ENCODE data around the gene TLE1. TPM values are rescaled to one million over a fixed set of nuclear protein-coding genes. Genes with fewer than 3 reads are reported as not detected.

Gene TLE1
- total RNA-seq, 1 experiment from 2014 or later, result 79.3 TPM

DNA sequence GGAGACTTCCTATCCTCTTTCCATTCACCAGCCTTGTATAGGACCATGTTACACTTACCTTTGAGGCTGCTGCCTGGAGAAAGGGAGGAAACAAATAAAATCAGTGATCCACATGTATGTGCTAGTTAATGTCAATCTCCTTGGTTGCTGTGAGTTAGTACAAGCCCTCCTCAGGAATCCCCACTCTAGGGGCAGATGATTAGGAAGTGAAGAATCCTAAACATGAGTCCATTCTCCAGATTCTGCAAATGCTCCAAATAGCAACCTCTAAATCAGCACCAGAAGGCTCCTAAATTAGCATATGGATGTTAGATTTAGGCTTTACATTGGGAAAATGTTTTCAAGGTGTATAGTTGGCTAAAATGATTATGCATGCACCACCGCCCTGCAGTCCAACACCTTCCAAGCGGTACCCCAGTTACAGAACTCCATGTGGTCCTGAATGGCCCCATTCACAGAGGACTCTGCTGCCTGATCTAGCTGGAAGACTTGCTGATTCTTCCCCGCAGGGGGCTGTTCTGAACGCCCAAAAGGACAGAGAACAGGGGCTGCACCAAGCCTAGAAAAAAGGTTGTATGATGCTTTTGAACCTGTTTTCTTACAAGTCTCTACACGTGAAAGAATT is 123.2 kb downstream of the TLE1 start:
- Histone ChIP-seq H4K8ac (replicated peaks; ENCODE audit: insufficient read length, low read depth, low read length) (no peak overlapping the region), H2AFZ (ENCODE audit: low read length) (no peak overlapping the region), H4K91ac (ENCODE audit: insufficient read length, low read depth, low read length) (no peak overlapping the region), H3K18ac (ENCODE audit: insufficient read length, low read depth, low read length) (no peak overlapping the region), H3K56ac (ENCODE audit: insufficient read length, low read depth, low read length) (no peak overlapping the region), H3K27me3 (ENCODE audit: insufficient read depth, low read length) (no peaks in the 10 kb centered on the region), H3K23me2 (ENCODE audit: insufficient read length, low read depth, low read length, poor library complexity, severe bottlenecking) (no peaks in the 10 kb centered on the region), H3T11ph (ENCODE audit: low read length) (no peak overlapping the region), H3K4me1 (ENCODE audit: insufficient read depth, low read length) (no peaks in the 10 kb centered on the region), H2AK5ac (ENCODE audit: insufficient read length, low read length) (no peak overlapping the region), H2BK120ac (ENCODE audit: low read depth, low read length, poor library complexity, severe bottlenecking) (no peak overlapping the region), H3K23ac (ENCODE audit: insufficient read length, low read depth, low read length) (no peak overlapping the region), H3K9me3 (ENCODE audit: control insufficient read depth, low read depth, low read length) (no peaks in the 10 kb centered on the region), H3K4me2 (ENCODE audit: insufficient read depth, insufficient read length, low read length) (no peak overlapping the region), H2BK20ac (ENCODE audit: low read depth, low read length, poor library complexity, severe bottlenecking) (no peak overlapping the region), H3K79me1 (ENCODE audit: insufficient read depth, low read depth, low read length, poor library complexity, severe bottlenecking) (no peaks in the 10 kb centered on the region), H3K79me2 (ENCODE audit: insufficient read depth, low read length) (no peaks in the 10 kb centered on the region), H2BK5ac (ENCODE audit: insufficient read length, low read length) (no peak overlapping the region), H2BK15ac (ENCODE audit: low read depth, low read length) (no peak overlapping the region), H4K20me1 (ENCODE audit: control insufficient read depth, insufficient read depth, insufficient read length) (no peaks in the 10 kb centered on the region), H2BK12ac (ENCODE audit: insufficient read length, low read depth, low read length) (no peak overlapping the region), H3K14ac (ENCODE audit: insufficient read depth, low read length) (no peak overlapping the region), H4K5ac (ENCODE audit: insufficient read length, low read depth, low read length) (no peak overlapping the region), H3K4ac (ENCODE audit: low read depth, low read length) (no peak overlapping the region), H3K27ac (ENCODE audit: insufficient read length, low read depth, low read length) (no peak overlapping the region), H3K9ac (ENCODE audit: extremely low read depth, insufficient read length, low read length) (no peak overlapping the region)
- H3K4me3 Mint-ChIP-seq, result no peak overlapping the region
- WGBS (ENCODE audit: extremely low coverage, insufficient read length, low lambda C conversion rate), result no CpG with 5 or more reads among the region's 5 CpGs
- TF ChIP-seq, protein P1, sequence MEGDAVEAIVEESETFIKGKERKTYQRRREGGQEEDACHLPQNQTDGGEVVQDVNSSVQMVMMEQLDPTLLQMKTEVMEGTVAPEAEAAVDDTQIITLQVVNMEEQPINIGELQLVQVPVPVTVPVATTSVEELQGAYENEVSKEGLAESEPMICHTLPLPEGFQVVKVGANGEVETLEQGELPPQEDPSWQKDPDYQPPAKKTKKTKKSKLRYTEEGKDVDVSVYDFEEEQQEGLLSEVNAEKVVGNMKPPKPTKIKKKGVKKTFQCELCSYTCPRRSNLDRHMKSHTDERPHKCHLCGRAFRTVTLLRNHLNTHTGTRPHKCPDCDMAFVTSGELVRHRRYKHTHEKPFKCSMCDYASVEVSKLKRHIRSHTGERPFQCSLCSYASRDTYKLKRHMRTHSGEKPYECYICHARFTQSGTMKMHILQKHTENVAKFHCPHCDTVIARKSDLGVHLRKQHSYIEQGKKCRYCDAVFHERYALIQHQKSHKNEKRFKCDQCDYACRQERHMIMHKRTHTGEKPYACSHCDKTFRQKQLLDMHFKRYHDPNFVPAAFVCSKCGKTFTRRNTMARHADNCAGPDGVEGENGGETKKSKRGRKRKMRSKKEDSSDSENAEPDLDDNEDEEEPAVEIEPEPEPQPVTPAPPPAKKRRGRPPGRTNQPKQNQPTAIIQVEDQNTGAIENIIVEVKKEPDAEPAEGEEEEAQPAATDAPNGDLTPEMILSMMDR (conservative IDR thresholded peaks at IDR 0.05), result no peak
- peaks cover 15 to 22% of the 10 kb centered on the region in 2 experiments for H3K4me1 Mint-ChIP-seq
- peaks cover 4% of the 10 kb centered on the region; the same call in 1 of the 2 replicates for H3K27me3 Mint-ChIP-seq (ENCODE audit: low read depth)
- H3K36me3 Mint-ChIP-seq (ENCODE audit: insufficient read depth in 1 of 3, low read depth in 3 of 3), result no peaks in the 10 kb centered on the region
- no peaks in the 10 kb centered on the region for H3K9me3 Mint-ChIP-seq
- DNase-seq, result no peak
- H3K27ac Mint-ChIP-seq, result no peak overlapping the region
